Tracheal epithelial cell (primary cell): ENCODE measurements around the gene PTPRCAP. TPM values are rescaled to one million over a fixed set of nuclear protein-coding genes. Genes with fewer than 3 reads are reported as not detected.

Experiments used
- total RNA-seq: library from RNA; depleted of rRNA; stranded (reverse); fragments of >200 nt; gene quantifications from 2 replicates; pipeline ENCODE4 v1.2.1, GENCODE V29; 2014

The PTPRCAP gene, protein sequence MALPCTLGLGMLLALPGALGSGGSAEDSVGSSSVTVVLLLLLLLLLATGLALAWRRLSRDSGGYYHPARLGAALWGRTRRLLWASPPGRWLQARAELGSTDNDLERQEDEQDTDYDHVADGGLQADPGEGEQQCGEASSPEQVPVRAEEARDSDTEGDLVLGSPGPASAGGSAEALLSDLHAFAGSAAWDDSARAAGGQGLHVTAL
- 0.24 TPM in 1 of 2 replicates, not detected in the other for total RNA-seq

DNA sequence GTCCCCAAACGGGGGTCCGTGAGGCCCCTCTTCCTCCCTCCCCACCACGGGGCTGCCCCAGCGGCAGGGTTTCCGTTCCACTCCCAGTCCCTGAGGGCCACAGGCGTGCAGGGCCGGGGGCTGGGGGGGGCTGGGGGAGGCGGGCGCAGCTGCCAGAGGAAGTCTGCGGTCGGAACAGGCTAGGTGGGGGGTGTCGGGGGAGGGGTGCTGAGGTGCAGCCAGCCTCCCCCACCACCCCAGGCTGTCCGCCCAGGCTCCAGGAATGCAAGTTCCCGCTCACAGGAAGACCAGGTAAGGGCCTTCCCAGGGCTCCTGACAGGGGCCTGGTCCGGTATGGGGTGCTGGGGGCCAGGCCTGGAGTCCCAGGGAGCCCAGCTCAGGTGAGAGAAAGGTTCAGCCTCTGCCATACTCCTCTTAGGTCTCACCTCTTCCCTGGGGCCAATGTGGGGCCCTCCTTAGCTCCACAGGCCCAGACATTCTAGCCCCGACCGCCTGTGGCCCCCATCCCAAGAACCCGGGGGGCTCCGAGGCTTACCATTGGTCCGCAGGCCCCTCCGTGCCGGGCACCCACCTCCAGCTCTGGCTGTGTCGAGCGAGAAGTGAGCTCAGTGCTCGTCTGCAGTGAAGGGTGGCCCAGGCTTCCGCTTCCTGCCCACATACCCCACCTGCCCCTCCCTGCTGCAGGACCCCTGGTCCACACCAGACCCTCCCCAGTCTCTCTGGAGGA, at the start of gene PTPRCAP:
PTPRCAP (minus strand) TSS at position 601 of the 727 bp plus-strand sequence; CDS start at position 538, 63 bp downstream.

DNA sequence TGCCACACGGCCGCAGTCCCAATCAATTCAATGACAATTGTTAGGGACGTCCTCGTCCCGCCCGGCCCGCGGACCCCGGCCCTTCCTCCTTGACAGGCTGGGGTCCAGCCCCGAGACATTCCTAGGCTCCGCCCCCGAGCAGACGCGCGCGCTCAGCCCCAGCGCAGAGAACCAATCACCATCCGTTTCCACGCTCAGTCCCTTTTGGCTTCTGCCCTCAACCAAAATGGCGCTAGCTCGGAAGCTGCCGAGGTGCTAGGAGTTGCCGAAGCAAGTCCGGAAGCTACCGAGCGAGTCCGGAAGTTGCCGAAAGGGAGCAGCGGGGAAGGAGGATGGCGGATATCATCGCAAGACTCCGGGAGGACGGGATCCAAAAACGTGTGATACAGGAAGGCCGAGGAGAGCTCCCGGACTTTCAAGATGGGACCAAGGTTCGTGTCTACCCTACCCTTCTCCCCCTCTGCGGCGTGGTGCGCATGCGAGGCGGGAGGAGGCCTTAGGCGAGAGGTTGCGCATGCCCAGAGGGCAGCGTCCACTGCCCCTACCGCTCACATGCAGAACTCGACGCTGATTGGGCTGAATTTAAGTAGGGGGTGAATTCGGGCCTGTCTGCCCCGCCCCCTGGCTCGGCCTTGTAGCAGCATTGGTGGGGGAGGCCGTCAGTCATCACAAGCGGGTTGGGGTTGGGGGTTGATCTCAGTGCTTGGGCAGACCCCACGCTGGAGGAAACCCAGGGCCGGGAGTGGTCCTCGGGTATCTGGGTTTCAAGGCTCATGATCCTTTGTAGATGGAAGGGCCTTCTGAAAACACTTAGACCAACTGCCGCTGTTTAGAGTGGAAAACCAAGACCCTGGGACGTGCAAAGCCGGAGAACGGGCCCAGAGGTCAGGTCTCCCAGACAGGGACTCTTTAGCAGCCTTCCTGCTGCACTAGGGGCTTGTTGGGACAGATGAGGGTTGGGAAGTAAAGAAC, 45.6 kb upstream of the PTPRCAP start, which contains the start of gene AIP:
AIP (plus strand) TSS at position 200 of the 972 bp plus-strand sequence; CDS start at position 333, 133 bp downstream.

DNA sequence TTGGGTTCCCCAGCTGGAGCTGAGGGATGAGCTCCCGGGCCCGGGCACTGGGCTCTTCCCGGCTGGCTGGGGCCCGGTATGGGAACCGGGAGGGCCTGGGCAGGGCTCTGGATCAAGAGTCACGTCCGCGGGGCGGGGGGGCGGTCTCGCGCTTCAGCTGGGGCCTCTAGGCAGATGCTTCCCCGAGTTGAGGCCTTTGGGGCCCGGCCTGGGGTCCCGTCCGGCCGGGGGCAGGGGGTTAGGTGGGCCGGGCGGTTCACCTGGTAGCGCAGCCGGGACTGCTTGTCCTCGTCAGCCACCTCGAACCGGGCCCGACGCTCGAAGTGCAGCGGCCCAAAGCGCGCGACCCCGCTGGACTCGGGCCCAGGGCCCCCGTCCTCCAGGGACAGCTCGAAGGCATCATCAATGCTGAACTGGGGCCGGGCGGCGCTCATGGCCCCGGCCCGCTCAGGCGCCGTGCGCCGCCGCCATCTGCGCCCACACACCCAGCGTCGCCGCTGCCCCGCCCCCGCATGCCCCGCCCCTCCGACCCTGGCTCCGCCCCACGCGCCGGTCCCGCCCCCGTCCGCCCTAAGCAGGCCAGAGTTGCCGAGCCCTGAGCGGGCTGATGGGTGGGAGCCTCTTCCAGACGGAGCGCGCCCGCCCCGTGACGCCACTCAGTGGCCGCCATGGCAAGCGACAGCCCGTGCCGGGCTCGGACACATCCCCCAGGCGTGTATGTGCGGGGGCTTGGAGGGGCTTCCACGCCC, 31.5 kb upstream of the PTPRCAP start, which contains the start of gene TMEM134:
TMEM134 (minus strand) TSS at position 493 of the 749 bp plus-strand sequence; CDS start at position 434, 59 bp downstream.

DNA sequence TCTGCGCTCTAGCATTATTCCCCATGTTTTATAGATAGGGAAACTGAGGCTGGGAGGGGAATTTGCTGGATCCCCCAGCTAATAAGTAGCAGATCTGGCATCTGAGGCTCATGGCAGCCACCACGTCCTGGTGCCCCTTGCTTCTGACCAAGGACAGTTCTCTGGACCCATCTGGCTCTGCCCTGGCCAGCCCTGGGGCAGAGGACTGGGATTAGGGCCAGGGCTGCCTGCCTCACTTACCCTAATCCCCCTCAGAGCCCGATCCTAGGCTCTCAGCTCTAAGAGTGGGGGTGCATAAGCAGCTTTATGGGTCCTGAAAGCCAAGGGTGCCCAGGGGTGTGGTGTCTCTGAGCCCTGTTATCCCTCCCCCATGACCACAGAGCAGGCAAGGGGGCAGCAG, 17.6 kb upstream of the PTPRCAP start, which contains the start of gene CABP4:
CABP4 (plus strand) TSS at position 301 of the 400 bp plus-strand sequence; CDS start at position 371, 70 bp downstream.

DNA sequence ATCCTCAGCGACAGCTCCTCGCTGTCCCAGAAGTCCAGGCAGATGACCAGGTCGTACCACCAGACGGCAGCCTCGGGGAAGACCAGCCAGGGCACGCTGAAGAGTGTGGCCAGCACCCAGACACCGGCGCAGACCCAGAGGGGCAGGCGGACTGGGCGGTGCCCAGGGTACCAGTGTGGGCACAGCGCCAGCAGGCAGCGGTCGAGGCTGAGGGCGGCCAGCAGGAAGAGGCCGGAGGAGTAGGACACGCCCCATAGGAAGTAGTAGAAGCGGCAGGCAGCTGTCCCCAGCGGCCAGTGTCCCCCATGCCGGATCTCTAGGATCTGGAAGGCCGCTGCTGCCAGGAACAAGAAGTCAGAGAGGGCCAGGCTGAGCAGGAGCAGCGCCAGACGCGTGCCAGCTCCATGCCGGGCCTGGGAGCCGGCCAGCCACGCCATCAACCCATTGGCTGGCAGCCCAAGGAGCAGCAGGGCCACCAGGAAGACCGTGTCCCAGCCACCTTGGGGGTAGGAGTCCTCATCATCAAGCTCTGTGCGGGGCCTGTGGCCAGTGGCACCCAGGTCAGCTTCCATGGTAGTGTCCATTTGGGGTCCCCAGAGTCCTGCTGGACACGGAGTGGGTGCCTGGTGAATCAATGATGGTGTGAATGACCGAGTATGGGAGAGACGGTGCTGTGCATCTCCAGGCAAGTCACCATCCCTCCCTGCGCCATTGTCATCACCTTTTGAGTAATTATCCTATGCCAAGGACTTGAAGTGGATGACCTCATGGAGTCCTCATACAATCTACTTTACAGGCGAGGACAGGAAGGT, 14.9 kb upstream of the PTPRCAP start, which contains the start of gene GPR152:
GPR152 (minus strand) TSS at position 589 of the 812 bp plus-strand sequence; CDS start at position 584, 5 bp downstream.

DNA sequence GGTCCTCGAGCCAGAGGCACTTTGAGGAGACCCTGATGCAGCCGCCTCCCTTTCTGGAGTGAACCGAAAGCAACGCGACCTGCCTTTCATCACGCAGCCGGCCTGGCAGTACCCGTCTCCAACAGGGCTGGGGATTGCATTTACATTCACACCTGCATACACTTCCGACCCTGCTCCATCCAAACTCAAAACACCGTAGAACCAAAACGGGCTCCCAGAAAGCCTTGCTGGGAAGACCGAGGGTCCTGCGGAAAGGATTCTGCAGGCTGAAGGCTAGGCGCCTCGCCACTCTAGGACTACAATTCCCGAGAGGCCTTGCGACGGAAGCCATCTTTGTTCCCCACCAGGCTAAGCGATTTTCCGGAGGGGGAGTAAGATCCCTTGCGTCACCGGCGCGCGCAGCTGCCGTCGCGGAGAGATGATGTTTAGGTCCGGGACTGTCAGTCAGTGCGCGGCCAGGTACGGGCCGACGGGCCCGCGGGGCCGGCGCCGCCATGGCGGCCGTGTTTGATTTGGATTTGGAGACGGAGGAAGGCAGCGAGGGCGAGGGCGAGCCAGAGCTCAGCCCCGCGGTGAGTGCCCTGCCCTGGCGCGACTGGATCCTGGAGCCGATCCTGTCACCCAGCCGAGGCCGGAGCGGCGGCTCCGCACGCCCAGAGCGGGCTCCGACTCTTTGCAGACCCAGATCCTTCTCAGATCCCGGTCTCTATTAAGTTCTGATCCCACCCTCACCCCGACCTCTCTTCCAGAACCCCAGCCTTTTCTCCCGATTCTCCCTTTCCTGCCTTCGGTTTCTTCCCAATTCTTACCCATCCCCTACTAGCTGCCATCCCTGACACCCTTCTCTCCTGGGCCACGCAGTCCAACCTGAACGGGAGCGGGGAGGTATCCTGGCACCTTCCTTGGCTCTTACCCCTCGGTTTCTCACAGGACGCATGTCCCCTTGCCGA, 9.2 kb downstream of the PTPRCAP start, which contains the start of gene RPS6KB2:
RPS6KB2 (plus strand) TSS at position 443 of the 950 bp plus-strand sequence; CDS start at position 495, 52 bp downstream.

DNA sequence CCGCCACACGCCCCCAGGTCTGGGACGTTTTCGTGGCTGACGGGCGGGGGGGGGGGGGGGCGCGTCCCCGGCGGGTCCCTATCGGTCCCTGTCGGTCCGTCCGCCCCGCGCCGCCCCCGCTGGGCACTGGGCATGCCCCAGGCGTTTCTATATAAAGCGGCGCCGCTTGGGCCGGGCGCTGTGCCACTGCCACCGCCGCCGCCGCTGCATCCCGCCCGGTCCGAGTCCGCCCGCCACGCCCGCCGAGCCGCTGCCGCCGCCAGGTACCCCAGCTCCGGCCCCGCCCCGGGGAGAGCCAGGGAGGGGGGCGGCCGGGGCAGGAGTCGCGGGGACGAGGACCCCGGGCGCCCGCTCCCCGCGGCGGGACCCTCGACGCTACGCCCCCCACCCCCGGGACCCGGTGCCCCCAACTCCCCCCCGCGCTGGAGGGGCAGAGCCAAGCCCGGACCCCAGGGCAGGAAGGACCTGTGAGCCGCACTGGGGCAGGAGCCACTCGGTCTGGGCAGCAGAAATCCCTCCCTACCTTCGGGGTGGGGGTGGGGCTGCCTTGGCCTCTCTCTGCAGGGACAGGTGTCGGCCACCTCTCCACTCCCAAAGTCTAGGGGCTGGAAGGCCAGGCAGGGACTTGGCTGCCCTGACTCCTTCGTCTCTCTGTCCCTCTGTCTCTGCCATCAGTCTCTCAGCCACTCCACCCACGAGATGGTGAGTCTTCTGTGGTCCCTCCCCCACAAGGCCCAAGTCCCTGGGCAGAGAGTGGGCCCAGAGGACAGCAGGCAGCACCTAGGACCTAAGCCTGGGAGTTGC, 21.8 kb downstream of the PTPRCAP start, which contains the start of gene CARNS1:
CARNS1 (plus strand) TSS at position 178 of the 804 bp plus-strand sequence; CDS start at position 700, 522 bp downstream.

DNA sequence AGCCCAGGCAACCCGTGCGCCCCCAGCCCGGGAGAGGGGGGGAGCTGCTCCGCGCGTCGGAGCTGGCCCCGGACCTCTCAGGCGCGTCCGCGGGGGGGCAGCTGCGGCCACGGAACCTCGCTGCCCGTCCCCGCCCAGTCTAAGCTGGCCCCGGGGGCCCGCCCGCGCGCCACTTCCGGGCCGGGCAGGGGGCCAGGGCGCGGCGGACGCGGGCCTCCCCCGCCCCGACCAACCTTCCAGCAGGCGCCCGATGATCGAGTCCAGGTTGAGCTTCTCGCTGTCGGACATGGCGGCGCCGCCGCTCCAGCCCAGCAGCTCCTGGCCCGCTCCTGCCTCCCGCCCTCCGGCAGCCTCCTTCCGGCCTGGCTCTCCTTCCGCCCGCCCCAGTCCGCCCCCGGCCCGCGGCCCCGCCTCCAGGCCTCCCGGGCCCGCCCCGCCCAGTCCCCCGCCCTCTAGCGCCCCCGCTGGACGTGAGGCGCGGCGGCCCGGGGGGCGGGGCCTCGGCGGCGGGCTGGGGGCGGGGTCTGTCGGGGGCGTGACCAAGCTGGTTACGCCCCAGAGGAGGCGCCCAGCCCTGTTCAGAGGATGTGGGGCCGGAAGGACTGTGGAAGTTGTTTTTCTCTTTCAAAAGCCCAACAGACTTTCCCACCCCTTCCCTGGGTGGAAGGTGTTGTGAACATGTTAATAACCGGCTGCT, 35.8 kb downstream of the PTPRCAP start, which contains the start of gene PPP1CA:
PPP1CA (minus strand) TSS at position 364 of the 697 bp plus-strand sequence; CDS start at position 288, 76 bp downstream.

DNA sequence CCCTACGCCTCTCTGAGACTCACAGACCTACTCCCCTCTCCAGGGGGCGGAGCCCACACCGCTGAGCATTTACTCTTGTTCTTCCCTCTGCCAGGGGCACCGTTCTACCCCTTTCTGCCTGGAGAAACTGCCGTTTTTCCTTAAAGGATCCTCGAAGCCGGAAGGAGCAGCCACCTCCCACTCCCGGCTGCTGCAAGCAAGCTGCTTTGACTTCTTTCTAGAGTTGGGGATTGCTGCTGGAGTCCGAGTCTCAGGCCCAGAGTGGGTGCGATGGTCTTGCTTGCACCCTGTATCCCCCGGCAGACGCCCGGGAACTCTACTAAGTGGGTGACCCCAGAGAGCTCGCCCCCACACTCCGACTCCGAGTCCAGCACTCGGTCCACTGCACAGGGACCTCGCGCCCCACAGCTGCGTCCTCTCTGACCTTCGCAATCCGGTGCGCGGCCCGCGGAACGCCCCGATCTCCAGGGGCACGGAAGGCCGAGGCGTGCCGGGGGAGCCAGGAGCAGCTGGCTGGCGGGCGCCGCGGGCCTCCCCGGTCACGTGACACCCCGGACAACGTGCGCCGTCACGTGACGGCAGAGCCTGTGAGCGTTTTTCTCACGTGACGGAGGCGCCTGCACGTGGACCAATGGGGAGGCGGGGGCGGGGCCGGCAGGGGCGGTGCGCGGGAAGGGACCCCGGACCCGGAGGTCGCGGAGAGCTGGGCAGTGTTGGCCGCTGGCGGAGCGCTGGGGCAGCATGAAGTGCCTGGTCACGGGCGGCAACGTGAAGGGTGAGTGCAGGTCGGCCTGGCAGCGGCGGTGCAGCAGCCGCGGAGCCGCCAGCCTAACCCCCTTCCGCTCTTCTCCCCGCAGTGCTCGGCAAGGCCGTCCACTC, 45.9 kb downstream of the PTPRCAP start, which contains the start of gene RAD9A:
RAD9A (plus strand) TSS at position 683 of the 879 bp plus-strand sequence; CDS start at position 742, 59 bp downstream.

Other genes with a start within 250 kb of the PTPRCAP start
- gene GRK2, start 171.2 kb downstream of the PTPRCAP start, total RNA-seq, result 49.9 and 64.4 TPM in 2 replicates
- 36.9 and 39.9 TPM in 2 replicates for gene ANKRD13D, start 148.4 kb downstream of the PTPRCAP start, total RNA-seq
- gene SSH3, start 134.2 kb downstream of the PTPRCAP start, total RNA-seq, result 36.6 and 69.7 TPM in 2 replicates
- gene POLD4, start 84.1 kb downstream of the PTPRCAP start, total RNA-seq, result 60.0 and 71.2 TPM in 2 replicates
- 3.0 and 8.9 TPM in 2 replicates for gene CLCF1, start 64.1 kb downstream of the PTPRCAP start, total RNA-seq
- gene RAD9A, start 45.7 kb downstream of the PTPRCAP start, total RNA-seq, result 8.7 TPM in 2 replicates
- gene PPP1CA, start 35.8 kb downstream of the PTPRCAP start, total RNA-seq, result 206 and 244 TPM in 2 replicates
- gene TBC1D10C, start 33.6 kb downstream of the PTPRCAP start, total RNA-seq, result not detected in 2 replicates
- gene CARNS1, start 22.0 kb downstream of the PTPRCAP start, total RNA-seq, result 0.24 TPM in 1 of 2 replicates, not detected in the other
- gene RPS6KB2, start 9.2 kb downstream of the PTPRCAP start, total RNA-seq, result 43.9 and 55.4 TPM in 2 replicates
- 140 and 158 TPM in 2 replicates for gene CORO1B, start 5.8 kb upstream of the PTPRCAP start, total RNA-seq
- not detected in 2 replicates for gene GPR152, start 15.0 kb upstream of the PTPRCAP start, total RNA-seq
- under 0.01 TPM in 1 of 2 replicates, not detected in the other for gene CABP4, start 17.7 kb upstream of the PTPRCAP start, total RNA-seq
- 20.9 and 37.6 TPM in 2 replicates for gene TMEM134, start 31.6 kb upstream of the PTPRCAP start, total RNA-seq
- 76.7 and 89.2 TPM in 2 replicates for gene AIP, start 45.3 kb upstream of the PTPRCAP start, total RNA-seq
- gene PITPNM1, start 67.7 kb upstream of the PTPRCAP start, total RNA-seq, result 29.2 and 33.3 TPM in 2 replicates
- 17.1 and 18.5 TPM in 2 replicates for gene CDK2AP2, start 70.5 kb upstream of the PTPRCAP start, total RNA-seq
- not detected in 2 replicates for gene CABP2, start 85.8 kb upstream of the PTPRCAP start, total RNA-seq
- 3,881 and 7,825 TPM in 2 replicates for gene GSTP1, start 146.1 kb upstream of the PTPRCAP start, total RNA-seq
- 162 and 236 TPM in 2 replicates for gene NDUFV1, start 169.3 kb upstream of the PTPRCAP start, total RNA-seq
- 10.6 and 14.7 TPM in 2 replicates for gene NUDT8, start 192.3 kb upstream of the PTPRCAP start, total RNA-seq
- gene TBX10, start 202.1 kb upstream of the PTPRCAP start, total RNA-seq, result not detected in 2 replicates
- gene ACY3, start 213.0 kb upstream of the PTPRCAP start, total RNA-seq, result not detected in 2 replicates
- gene ALDH3B2, start 236.9 kb upstream of the PTPRCAP start, total RNA-seq, result 25.1 and 57.3 TPM in 2 replicates